ENCODE measurements around the gene CHCHD10.

GRCh38 chr22:23783265-23784150, 15.7 kb upstream of the CHCHD10 start:
- TF ChIP-seq CTCF (IDR thresholded peaks at IDR 0.05; ENCODE audit: control extremely low read depth in 1 of 3, insufficient read depth in 1 of 3, low read depth in 1 of 3, low read length in 3 of 3) (no peak), SRF (IDR thresholded peaks at IDR 0.05; ENCODE audit: low read depth, low read length) (no peak)
